ENCODE data around the gene DDX39B. TPM values are rescaled to one million over a fixed set of nuclear protein-coding genes. Genes with fewer than 3 reads are reported as not detected.
A peak's percentile ranks its signal among the peaks of the same experiment; 100 is the strongest.

DDX39B gene
- total and polyA plus RNA-seq, 9 of the 15 experiments (the other 6 are each of a cell fraction or from before 2014, with no cell fraction given) = 479 to 869 (median 592) TPM

GRCh38 chr6:31541658-31542521 is at the start of gene DDX39B (continued):
- TF ChIP-seq ATF3 (IDR thresholded peaks at IDR 0.05) = no peak
- TF ChIP-seq ATF3 (CRISPR knock-in tag; conservative IDR thresholded peaks at IDR 0.05) = peak; percentile 68
- TF ChIP-seq ZNF146 (CRISPR knock-in tag; IDR thresholded peaks at IDR 0.05; ENCODE audit: unreplicated experiment) = no peak
- TF ChIP-seq FOXP4 (CRISPR knock-in tag; IDR thresholded peaks at IDR 0.05; ENCODE audit: borderline replicate concordance) = no peak
- TF ChIP-seq, protein P1, sequence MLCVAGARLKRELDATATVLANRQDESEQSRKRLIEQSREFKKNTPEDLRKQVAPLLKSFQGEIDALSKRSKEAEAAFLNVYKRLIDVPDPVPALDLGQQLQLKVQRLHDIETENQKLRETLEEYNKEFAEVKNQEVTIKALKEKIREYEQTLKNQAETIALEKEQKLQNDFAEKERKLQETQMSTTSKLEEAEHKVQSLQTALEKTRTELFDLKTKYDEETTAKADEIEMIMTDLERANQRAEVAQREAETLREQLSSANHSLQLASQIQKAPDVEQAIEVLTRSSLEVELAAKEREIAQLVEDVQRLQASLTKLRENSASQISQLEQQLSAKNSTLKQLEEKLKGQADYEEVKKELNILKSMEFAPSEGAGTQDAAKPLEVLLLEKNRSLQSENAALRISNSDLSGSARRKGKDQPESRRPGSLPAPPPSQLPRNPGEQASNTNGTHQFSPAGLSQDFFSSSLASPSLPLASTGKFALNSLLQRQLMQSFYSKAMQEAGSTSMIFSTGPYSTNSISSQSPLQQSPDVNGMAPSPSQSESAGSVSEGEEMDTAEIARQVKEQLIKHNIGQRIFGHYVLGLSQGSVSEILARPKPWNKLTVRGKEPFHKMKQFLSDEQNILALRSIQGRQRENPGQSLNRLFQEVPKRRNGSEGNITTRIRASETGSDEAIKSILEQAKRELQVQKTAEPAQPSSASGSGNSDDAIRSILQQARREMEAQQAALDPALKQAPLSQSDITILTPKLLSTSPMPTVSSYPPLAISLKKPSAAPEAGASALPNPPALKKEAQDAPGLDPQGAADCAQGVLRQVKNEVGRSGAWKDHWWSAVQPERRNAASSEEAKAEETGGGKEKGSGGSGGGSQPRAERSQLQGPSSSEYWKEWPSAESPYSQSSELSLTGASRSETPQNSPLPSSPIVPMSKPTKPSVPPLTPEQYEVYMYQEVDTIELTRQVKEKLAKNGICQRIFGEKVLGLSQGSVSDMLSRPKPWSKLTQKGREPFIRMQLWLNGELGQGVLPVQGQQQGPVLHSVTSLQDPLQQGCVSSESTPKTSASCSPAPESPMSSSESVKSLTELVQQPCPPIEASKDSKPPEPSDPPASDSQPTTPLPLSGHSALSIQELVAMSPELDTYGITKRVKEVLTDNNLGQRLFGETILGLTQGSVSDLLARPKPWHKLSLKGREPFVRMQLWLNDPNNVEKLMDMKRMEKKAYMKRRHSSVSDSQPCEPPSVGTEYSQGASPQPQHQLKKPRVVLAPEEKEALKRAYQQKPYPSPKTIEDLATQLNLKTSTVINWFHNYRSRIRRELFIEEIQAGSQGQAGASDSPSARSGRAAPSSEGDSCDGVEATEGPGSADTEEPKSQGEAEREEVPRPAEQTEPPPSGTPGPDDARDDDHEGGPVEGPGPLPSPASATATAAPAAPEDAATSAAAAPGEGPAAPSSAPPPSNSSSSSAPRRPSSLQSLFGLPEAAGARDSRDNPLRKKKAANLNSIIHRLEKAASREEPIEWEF (CRISPR knock-in tag; IDR thresholded peaks at IDR 0.05) = no peak
- no peak for TF ChIP-seq HDAC8 (tag; IDR thresholded peaks at IDR 0.05)
- TF ChIP-seq PML (IDR thresholded peaks at IDR 0.05; ENCODE audit: low read length) = peak; percentile 91
- no peak for TF ChIP-seq TSC22D4 (tag; IDR thresholded peaks at IDR 0.05)
- peak; percentile 97 for TF ChIP-seq ZNF395 (CRISPR knock-in tag; IDR thresholded peaks at IDR 0.05)
- TF ChIP-seq HNRNPLL (IDR thresholded peaks at IDR 0.05; ENCODE audit: low read depth, low read length, poor library complexity, severe bottlenecking) = no peak
- peak; percentile 62; the same call in 1 of the 2 replicates for TF ChIP-seq BCL6 (CRISPR knock-in tag; IDR thresholded peaks at IDR 0.05)
